OCI-LY1 (cell line): Measurements from ENCODE around the gene FARS2.

Experiments
- CTCF ChIP-seq: fragments of 200-600 bp; sonication (generic), shearing (Covaris generic); IDR thresholded peaks from 2 replicates; pipeline ENCODE4 v1.5.1; 2017; ENCODE audit warnings: mild to moderate bottlenecking, antibody characterized with exemption, low read length, moderate library complexity, mixed read lengths
- EZH2 ChIP-seq: fragments of 200-600 bp; sonication (generic), shearing (Covaris generic); IDR thresholded peaks from 2 replicates; pipeline ENCODE4 v1.8.0; 2017; ENCODE audit warnings: borderline replicate concordance, mixed run types, mild to moderate bottlenecking, antibody characterized with exemption, low read length, moderate library complexity, mixed read lengths

GRCh38 chr6:5762561-5762968 is 501.3 kb downstream of the FARS2 start:
- TF ChIP-seq CTCF (no peak), EZH2 (no peak)
